ENCODE results near the gene PLA2G4C. TPM values are rescaled to one million over a fixed set of nuclear protein-coding genes. Genes with fewer than 3 reads are reported as not detected.
A peak's percentile ranks its signal among the peaks of the same experiment; 100 is the strongest.
"Not testable (repeated sequence)": the region's sequence is repeated elsewhere in the genome, so short reads cannot be mapped to it uniquely, and the experiment has no call there.

The PLA2G4C gene
- total and polyA plus RNA-seq, 2 experiments from 2014 or later, result 2.9 to 3.4 TPM

GRCh38 chr19:48088991-48089390 lies 21.6 kb downstream of the PLA2G4C start:
- H3K27me3 ChIP-seq (ENCODE audit: insufficient read depth); H3K9me2 ChIP-seq (ENCODE audit: insufficient read depth); H3K27me3 Mint-ChIP-seq (ENCODE audit: insufficient read depth, low read depth, poor library complexity); ATAC-seq; H3K4me1 Mint-ChIP-seq; H3F3A ChIP-seq (replicated peaks; ENCODE audit: low read depth); H3K36me3 Mint-ChIP-seq (ENCODE audit: low read depth); H3K27ac ChIP-seq (ENCODE audit: low read depth); H3K4me3 Mint-ChIP-seq; H3K79me2 ChIP-seq (replicated peaks; ENCODE audit: insufficient read depth); H3K36me3 ChIP-seq (ENCODE audit: insufficient read depth); H3K27ac Mint-ChIP-seq; H3K4me1 ChIP-seq (ENCODE audit: insufficient read depth); H3K4me2 ChIP-seq; H2AFZ ChIP-seq; DNase-seq (ENCODE audit: low spot score); H3K4me3 ChIP-seq; H4K20me1 ChIP-seq (replicated peaks; ENCODE audit: insufficient read depth); H3K9me3 Mint-ChIP-seq: not testable (repeated sequence)

GRCh38 chr19:48085904-48086864 lies 24.4 kb downstream of the PLA2G4C start:
- Histone ChIP-seq H3F3A (replicated peaks; ENCODE audit: low read depth) (no peaks in the 10 kb centered on the region), H3K4me1 (ENCODE audit: insufficient read depth) (no peaks in the 10 kb centered on the region), H3K27ac (ENCODE audit: low read depth) (no peak overlapping the region), H4K20me1 (replicated peaks; ENCODE audit: insufficient read depth) (no peaks in the 10 kb centered on the region), H3K27me3 (ENCODE audit: insufficient read depth) (no peaks in the 10 kb centered on the region), H2AFZ (peak overlapping the region; percentile 72; the same call in 1 of the 2 replicates), H3K79me2 (replicated peaks; ENCODE audit: insufficient read depth) (no peaks in the 10 kb centered on the region), H3K36me3 (ENCODE audit: insufficient read depth) (no peaks in the 10 kb centered on the region), H3K4me2 (no peak overlapping the region), H3K9me2 (ENCODE audit: insufficient read depth) (no peaks in the 10 kb centered on the region), H3K4me3 (no peak overlapping the region)
- Mint-ChIP-seq H3K27ac (no peak overlapping the region), H3K9me3 (no peaks in the 10 kb centered on the region), H3K4me1 (no peaks in the 10 kb centered on the region), H3K27me3 (ENCODE audit: insufficient read depth, low read depth, poor library complexity) (peaks cover 8% of the 10 kb centered on the region), H3K4me3 (no peak overlapping the region), H3K36me3 (ENCODE audit: low read depth) (no peaks in the 10 kb centered on the region)
- DNase-seq (ENCODE audit: low spot score) (peak; percentile 61), ATAC-seq (peak; percentile 95)
- TF ChIP-seq ZNF331 (CRISPR knock-in tag; IDR thresholded peaks at IDR 0.05; ENCODE audit: low read depth) (no peak), CTCF (conservative IDR thresholded peaks at IDR 0.05; ENCODE audit: low read depth in 2 of 2) (peak; percentile 54 to 75)

- no peaks in the 10 kb centered on the region for H3K4me1 Mint-ChIP-seq
- no peak overlapping the region for H3K27ac Mint-ChIP-seq
- H3K36me3 Mint-ChIP-seq (ENCODE audit: low read depth), result no peaks in the 10 kb centered on the region; the same call in 2 of the 3 replicates
- no peak overlapping the region for H3K27ac ChIP-seq (ENCODE audit: low read depth)
- H3K27me3 Mint-ChIP-seq (ENCODE audit: insufficient read depth, low read depth, poor library complexity), result peaks cover 10% of the 10 kb centered on the region
- no peaks in the 10 kb centered on the region for H3K36me3 ChIP-seq (ENCODE audit: insufficient read depth)
- no peaks in the 10 kb centered on the region for H3K27me3 ChIP-seq (ENCODE audit: insufficient read depth)
- H3K4me2 ChIP-seq, result no peak overlapping the region
- ATAC-seq (no peak), DNase-seq (ENCODE audit: low spot score) (no peak)
- H3K4me1 ChIP-seq (ENCODE audit: insufficient read depth), result no peaks in the 10 kb centered on the region
- no peak overlapping the region for H3K4me3 Mint-ChIP-seq
- no peaks in the 10 kb centered on the region for H3K79me2 ChIP-seq (replicated peaks; ENCODE audit: insufficient read depth)
- no peaks in the 10 kb centered on the region for H3F3A ChIP-seq (replicated peaks; ENCODE audit: low read depth)
- no peak overlapping the region for H2AFZ ChIP-seq
- no peaks in the 10 kb centered on the region for H3K9me2 ChIP-seq (ENCODE audit: insufficient read depth)
- no peak overlapping the region for H3K4me3 ChIP-seq
- H3K9me3 Mint-ChIP-seq, result no peaks in the 10 kb centered on the region
- H4K20me1 ChIP-seq (replicated peaks; ENCODE audit: insufficient read depth), result no peaks in the 10 kb centered on the region
- TF ChIP-seq ZNF462 (CRISPR knock-in tag; IDR thresholded peaks at IDR 0.05) (no peak), CTCF (conservative IDR thresholded peaks at IDR 0.05; ENCODE audit: low read depth in 2 of 2) (no peak)
These were observed 25.5 kb downstream of the PLA2G4C start for GRCh38 chr19:48085076-48085475.

All from GM23338 (cell line).